Thyroid gland (tissue), 4 donors: Measurements from ENCODE around the gene BTG1.

ENCODE experiments used
- POLR2A ChIP-seq, 2 donors: fragments of 450-650 bp; IDR thresholded peaks; one replicate each; pipeline ENCODE4 v1.6.1; 2017; ENCODE audit warnings: antibody characterized with exemption in 2 of 2, mild to moderate bottlenecking in 2 of 2, moderate library complexity in 1 of 2
- TF ChIP-seq, protein P1 (sequence below), 6 experiments: fragments of 200-600 bp in 3 of 6; fragments of 450-650 bp in 3 of 6; sonication (generic) in 3 of 6; IDR thresholded peaks; one replicate each; pipeline ENCODE4 v1.5.1; 2016 to 2019; ENCODE audit warnings: antibody characterized with exemption in 6 of 6, mild to moderate bottlenecking in 2 of 6, inconsistent platforms in 1 of 6, moderate library complexity in 1 of 6

- TF ChIP-seq, protein P1, sequence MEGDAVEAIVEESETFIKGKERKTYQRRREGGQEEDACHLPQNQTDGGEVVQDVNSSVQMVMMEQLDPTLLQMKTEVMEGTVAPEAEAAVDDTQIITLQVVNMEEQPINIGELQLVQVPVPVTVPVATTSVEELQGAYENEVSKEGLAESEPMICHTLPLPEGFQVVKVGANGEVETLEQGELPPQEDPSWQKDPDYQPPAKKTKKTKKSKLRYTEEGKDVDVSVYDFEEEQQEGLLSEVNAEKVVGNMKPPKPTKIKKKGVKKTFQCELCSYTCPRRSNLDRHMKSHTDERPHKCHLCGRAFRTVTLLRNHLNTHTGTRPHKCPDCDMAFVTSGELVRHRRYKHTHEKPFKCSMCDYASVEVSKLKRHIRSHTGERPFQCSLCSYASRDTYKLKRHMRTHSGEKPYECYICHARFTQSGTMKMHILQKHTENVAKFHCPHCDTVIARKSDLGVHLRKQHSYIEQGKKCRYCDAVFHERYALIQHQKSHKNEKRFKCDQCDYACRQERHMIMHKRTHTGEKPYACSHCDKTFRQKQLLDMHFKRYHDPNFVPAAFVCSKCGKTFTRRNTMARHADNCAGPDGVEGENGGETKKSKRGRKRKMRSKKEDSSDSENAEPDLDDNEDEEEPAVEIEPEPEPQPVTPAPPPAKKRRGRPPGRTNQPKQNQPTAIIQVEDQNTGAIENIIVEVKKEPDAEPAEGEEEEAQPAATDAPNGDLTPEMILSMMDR (IDR thresholded peaks at IDR 0.05), result no peak
- TF ChIP-seq POLR2A (IDR thresholded peaks at IDR 0.05), result no peak
These were observed 10.1 kb upstream of the BTG1 start for GRCh38 chr12:92155733-92156132.
